ENCODE results near the gene ZNF831. TPM values are rescaled to one million over a fixed set of nuclear protein-coding genes. Genes with fewer than 3 reads are reported as not detected.

ZNF831 gene
- total RNA-seq, 1 experiment from 2014 or later: not detected

GRCh38 chr20:59146780-59147565 lies 16.6 kb upstream of the ZNF831 start:
- H3K27me3 ChIP-seq (ENCODE audit: control insufficient read depth, insufficient read depth, low read length): no peaks in the 10 kb centered on the region
- no peak overlapping the region for H3K4me3 ChIP-seq (ENCODE audit: insufficient read depth, low read depth, low read length)
- H3K36me3 ChIP-seq (replicated peaks; ENCODE audit: control insufficient read depth, insufficient read depth, low read length): no peaks in the 10 kb centered on the region
- DNase-seq: no peak

GRCh38 chr20:59147586-59147985 lies 16.0 kb upstream of the ZNF831 start:
- no peaks in the 10 kb centered on the region for H3K27me3 ChIP-seq (ENCODE audit: control insufficient read depth, insufficient read depth, low read length)
- H3K4me3 ChIP-seq (ENCODE audit: insufficient read depth, low read depth, low read length): no peak overlapping the region
- H3K36me3 ChIP-seq (replicated peaks; ENCODE audit: control insufficient read depth, insufficient read depth, low read length): no peaks in the 10 kb centered on the region
- DNase-seq: no peak

GRCh38 chr20:59148701-59149493 lies 14.7 kb upstream of the ZNF831 start:
- DNase-seq: no peak
- H3K4me3 ChIP-seq (ENCODE audit: insufficient read depth, low read depth, low read length): no peak overlapping the region
- H3K27me3 ChIP-seq (ENCODE audit: control insufficient read depth, insufficient read depth, low read length): no peaks in the 10 kb centered on the region

DNA sequence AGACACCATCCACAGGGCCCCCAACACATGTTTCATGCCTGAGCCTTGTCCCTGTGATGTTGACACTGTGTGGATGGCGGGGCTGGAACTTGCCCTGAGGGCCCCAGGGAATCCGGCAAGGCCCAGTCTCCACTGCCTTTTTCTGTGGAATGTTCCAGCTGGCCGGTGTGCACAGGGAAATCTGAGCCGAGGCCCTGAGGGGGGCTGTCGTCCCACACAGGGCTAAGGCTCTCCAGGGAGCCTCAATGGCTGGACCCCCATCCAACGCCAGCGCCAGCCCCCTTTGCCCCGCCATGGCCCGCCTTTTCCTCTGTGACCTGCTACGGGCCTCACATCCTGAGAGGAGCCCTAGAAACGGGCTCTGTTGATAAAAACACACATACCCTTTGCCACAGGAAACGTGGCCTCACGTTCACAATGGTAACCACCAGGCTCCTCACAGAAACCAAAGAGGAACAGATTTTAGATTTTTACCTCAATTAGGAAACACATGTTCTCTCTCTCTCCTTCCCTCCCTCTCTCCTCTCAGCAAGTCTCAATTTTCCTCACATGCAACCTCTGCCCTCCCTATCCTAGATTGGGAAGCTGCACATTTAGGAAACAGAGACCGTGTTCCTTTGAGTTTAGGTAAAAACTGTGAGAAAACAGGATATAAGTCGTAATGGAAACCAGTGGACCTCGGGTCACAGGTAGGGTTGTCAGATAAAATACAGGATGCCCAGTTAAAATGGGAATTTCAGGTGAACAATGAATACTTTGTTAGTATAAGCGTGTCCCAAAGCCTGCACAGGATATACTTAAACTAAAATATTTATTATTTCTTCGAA lies 13.7 kb upstream of the ZNF831 start:
- H3K27me3 ChIP-seq (ENCODE audit: control insufficient read depth, insufficient read depth, low read length): no peaks in the 10 kb centered on the region
- DNase-seq: no peak
- H3K4me3 ChIP-seq (ENCODE audit: insufficient read depth, low read depth, low read length): no peak overlapping the region
- no peaks in the 10 kb centered on the region for H3K36me3 ChIP-seq (replicated peaks; ENCODE audit: control insufficient read depth, insufficient read depth, low read length)

More at GRCh38 chr20:59148701-59149493, 14.7 kb upstream of the ZNF831 start:
- no peaks in the 10 kb centered on the region for H3K36me3 ChIP-seq (replicated peaks; ENCODE audit: control insufficient read depth, insufficient read depth, low read length)

DNA sequence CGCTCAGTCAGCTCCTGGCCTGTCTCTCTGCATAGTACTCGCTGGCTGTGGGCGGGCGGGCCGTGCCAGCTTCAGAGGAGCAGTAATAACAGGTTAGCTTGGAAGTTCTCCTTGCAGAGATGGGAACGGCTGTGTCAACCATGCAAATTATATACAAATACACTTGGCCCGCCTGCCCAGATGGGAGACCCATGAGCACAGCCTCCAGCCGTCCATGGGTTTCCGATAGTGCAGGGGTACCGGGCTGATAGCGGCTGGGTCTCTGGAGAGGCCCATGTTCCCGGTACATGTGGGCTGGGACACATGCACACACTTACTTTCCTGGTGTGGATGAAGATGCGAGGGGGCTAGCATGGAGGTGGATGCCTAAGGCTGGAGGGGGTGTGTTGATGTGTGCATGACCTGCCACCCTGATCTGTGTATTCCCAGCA lies 12.8 kb upstream of the ZNF831 start:
- Histone ChIP-seq H3K36me3 (replicated peaks; ENCODE audit: control insufficient read depth, insufficient read depth, low read length) (no peaks in the 10 kb centered on the region), H3K4me3 (ENCODE audit: insufficient read depth, low read depth, low read length) (no peak overlapping the region), H3K27me3 (ENCODE audit: control insufficient read depth, insufficient read depth, low read length) (no peaks in the 10 kb centered on the region)
- DNase-seq: no peak

DNA sequence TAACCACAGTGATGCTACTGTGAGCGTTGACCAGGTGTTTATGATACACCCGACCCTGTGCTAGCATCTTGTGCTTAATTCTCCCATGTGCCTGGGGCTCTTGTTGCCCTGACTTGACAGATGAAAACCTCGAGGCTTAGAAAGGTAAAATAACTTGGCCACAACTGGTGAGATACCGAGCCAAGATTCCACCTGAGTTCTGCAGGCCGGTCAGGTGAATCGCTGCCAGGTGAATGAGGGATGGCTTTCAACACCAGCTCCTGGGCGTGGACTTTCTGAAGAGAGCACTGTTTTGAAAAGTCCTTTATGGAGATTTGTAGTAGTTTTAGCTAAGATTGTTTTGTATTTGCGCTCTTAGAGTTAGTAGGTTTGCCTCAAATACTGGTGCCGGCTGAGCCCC lies 12.2 kb upstream of the ZNF831 start:
- DNase-seq: no peak
- no peaks in the 10 kb centered on the region for H3K36me3 ChIP-seq (replicated peaks; ENCODE audit: control insufficient read depth, insufficient read depth, low read length)
- H3K4me3 ChIP-seq (ENCODE audit: insufficient read depth, low read depth, low read length): no peak overlapping the region
- no peaks in the 10 kb centered on the region for H3K27me3 ChIP-seq (ENCODE audit: control insufficient read depth, insufficient read depth, low read length)

- Histone ChIP-seq H3K4me3 (ENCODE audit: insufficient read depth, low read depth, low read length) (no peak overlapping the region), H3K27me3 (ENCODE audit: control insufficient read depth, insufficient read depth, low read length) (no peaks in the 10 kb centered on the region), H3K36me3 (replicated peaks; ENCODE audit: control insufficient read depth, insufficient read depth, low read length) (no peaks in the 10 kb centered on the region)
- no peak for DNase-seq
These were observed 11.8 kb upstream of the ZNF831 start for GRCh38 chr20:59151820-59152219.

- H3K27me3 ChIP-seq (ENCODE audit: control insufficient read depth, insufficient read depth, low read length): no peaks in the 10 kb centered on the region
- H3K4me3 ChIP-seq (ENCODE audit: insufficient read depth, low read depth, low read length): no peak overlapping the region
- no peaks in the 10 kb centered on the region for H3K36me3 ChIP-seq (replicated peaks; ENCODE audit: control insufficient read depth, insufficient read depth, low read length)
- no peak for DNase-seq
These were observed 10.9 kb upstream of the ZNF831 start for GRCh38 chr20:59152559-59153354.

GRCh38 chr20:59153355-59153681 lies 10.3 kb upstream of the ZNF831 start:
- DNase-seq: no peak
- H3K4me3 ChIP-seq (ENCODE audit: insufficient read depth, low read depth, low read length): no peak overlapping the region
- no peaks in the 10 kb centered on the region for H3K27me3 ChIP-seq (ENCODE audit: control insufficient read depth, insufficient read depth, low read length)
- H3K36me3 ChIP-seq (replicated peaks; ENCODE audit: control insufficient read depth, insufficient read depth, low read length): no peaks in the 10 kb centered on the region

DNA sequence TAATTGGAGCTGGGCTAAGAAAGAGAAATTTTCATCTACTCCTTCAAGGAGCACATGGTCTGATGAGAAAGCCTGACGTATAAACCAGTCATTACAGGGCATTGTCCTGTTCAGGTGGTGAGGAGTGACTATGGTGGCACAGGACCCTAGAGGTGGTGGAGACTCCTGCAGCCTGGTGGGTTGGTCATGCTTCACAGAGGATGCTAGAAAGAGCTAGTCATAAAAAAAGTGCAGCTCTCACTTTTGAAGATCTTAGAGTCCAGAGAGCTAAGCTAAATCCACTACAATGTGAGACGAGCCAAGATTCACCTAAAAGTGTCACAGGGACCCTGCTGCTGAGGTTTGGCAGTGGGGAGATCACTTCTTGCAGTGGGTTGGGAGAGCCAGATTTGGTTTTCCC lies 9.8 kb upstream of the ZNF831 start:
- no peaks in the 10 kb centered on the region for H3K27me3 ChIP-seq (ENCODE audit: control insufficient read depth, insufficient read depth, low read length)
- DNase-seq: no peak
- no peak overlapping the region for H3K4me3 ChIP-seq (ENCODE audit: insufficient read depth, low read depth, low read length)
- no peaks in the 10 kb centered on the region for H3K36me3 ChIP-seq (replicated peaks; ENCODE audit: control insufficient read depth, insufficient read depth, low read length)

GRCh38 chr20:59154317-59155013 lies 9.2 kb upstream of the ZNF831 start:
- Histone ChIP-seq H3K36me3 (replicated peaks; ENCODE audit: control insufficient read depth, insufficient read depth, low read length) (no peaks in the 10 kb centered on the region), H3K27me3 (ENCODE audit: control insufficient read depth, insufficient read depth, low read length) (no peaks in the 10 kb centered on the region), H3K4me3 (ENCODE audit: insufficient read depth, low read depth, low read length) (no peak overlapping the region)
- DNase-seq: no peak

DNA sequence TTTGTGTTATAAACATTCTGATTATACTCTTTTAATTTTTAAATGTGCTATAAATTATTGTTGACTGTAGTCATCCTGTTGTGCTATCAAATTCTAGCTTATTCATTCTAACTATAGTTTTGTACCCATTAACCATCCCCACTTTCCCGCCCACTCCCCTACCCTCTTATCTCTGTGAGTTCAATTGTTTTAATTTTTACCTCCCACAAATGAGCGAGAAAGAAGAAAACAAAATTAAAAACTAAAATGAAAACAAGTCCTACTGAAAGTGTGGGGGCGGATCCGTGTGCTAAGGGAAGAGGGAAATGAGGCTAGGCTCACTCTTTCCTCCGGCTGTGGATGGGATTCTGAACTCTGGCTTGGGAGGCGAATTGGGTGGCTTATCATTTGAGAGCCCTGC lies 6.6 kb upstream of the ZNF831 start:
- H3K27me3 ChIP-seq (ENCODE audit: control insufficient read depth, insufficient read depth, low read length): no peaks in the 10 kb centered on the region
- H3K36me3 ChIP-seq (replicated peaks; ENCODE audit: control insufficient read depth, insufficient read depth, low read length): no peaks in the 10 kb centered on the region
- DNase-seq: no peak
- H3K4me3 ChIP-seq (ENCODE audit: insufficient read depth, low read depth, low read length): no peak overlapping the region

- Histone ChIP-seq H3K4me3 (ENCODE audit: insufficient read depth, low read depth, low read length) (no peak overlapping the region), H3K36me3 (replicated peaks; ENCODE audit: control insufficient read depth, insufficient read depth, low read length) (no peaks in the 10 kb centered on the region), H3K27me3 (ENCODE audit: control insufficient read depth, insufficient read depth, low read length) (no peaks in the 10 kb centered on the region)
- DNase-seq: no peak
These were observed 6.1 kb upstream of the ZNF831 start for GRCh38 chr20:59157531-59157930.

Data from H7 (cell line).